H7 (cell line): ENCODE measurements around the gene MAN1A1. TPM values are rescaled to one million over a fixed set of nuclear protein-coding genes. Genes with fewer than 3 reads are reported as not detected.

Experiments
- DNase-seq: peaks from one replicate; pipeline ENCODE4 v3.0.0; 2012
- H3K27me3 ChIP-seq: 2 replicates; pipeline ENCODE4 v1.6.0; 2011; ENCODE audit warnings: mild to moderate bottlenecking, low read length; ENCODE audit not compliant: control insufficient read depth, insufficient read depth
- H3K36me3 ChIP-seq: replicated peaks from 2 replicates; pipeline ENCODE4 v1.5.1; 2011; ENCODE audit warnings: low read length; ENCODE audit not compliant: control insufficient read depth, insufficient read depth
- H3K4me3 ChIP-seq: 2 replicates; pipeline ENCODE4 v1.5.1; 2011; ENCODE audit warnings: low read depth, mild to moderate bottlenecking, control low read depth, low read length, moderate library complexity; ENCODE audit not compliant: insufficient read depth
- total RNA-seq: library from RNA; depleted of rRNA; stranded (reverse); fragments of >200 nt; shearing (Covaris generic); gene quantifications from 2 replicates; pipeline ENCODE4 v1.2.3, GENCODE V29; 2014

The MAN1A1 gene
- total RNA-seq, 1 experiment from 2014 or later = 14.5 TPM

DNA sequence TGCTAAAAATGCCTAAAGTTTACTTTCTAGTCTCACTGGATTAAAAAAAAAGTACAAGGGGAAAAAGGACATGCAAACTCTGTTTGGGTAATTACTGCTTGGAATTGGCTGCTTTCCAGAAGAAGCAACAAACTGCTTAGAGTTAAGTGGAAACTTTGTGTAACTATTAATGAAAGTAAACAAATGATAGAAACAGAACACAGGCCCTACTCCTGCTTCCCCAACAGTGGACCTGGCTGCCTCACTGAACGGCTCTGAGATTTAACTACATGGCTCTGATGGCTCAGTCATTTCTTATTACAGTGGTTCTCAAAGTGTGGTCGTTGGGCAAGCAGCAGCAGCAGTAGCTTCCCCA, 108.5 kb downstream of the MAN1A1 start:
- Histone ChIP-seq H3K27me3 (no peaks in the 10 kb centered on the region), H3K4me3 (no peak overlapping the region), H3K36me3 (no peaks in the 10 kb centered on the region)
- no peak for DNase-seq

DNA sequence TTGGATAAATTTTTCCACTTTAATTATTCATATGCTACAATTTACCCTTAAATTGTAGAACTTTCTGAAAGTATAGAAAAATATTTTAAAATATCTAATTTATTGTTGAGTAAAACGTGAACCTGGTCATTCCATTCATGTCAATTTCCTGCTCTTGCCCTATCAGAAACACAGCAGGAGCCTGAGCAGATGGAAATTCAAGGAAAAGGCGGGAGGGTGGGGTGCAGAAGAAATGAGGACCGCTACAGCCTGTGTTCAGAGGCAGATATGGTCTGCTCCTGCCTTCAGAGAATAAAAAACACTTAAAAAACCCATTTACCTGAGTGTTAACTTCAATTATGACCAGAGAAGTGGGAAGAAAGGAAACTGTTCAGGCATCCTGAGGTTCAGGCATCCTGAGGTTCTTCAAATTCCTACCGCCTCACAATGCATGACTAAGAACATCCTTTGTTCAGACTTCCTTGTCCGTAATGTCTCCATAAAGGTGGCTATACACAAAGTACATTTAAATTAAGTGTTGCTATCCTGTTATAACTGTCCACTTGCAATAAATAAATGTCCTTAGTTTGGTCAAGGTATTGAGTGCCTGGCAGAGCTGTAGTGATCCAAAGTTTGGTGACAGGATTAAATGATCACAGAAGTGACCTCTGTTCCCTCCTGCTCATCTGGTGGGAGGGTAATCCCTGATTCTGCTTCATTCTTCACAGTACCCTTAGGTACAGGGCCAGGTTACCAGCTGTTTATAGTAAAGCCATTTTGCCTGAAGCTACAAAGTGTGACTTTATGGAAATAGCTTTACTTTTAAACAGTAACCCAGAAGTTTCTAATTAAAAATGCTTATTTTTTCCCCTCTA, 109.1 kb downstream of the MAN1A1 start:
- DNase-seq = peak; percentile 6
- no peaks in the 10 kb centered on the region for H3K27me3 ChIP-seq
- no peaks in the 10 kb centered on the region for H3K36me3 ChIP-seq
- H3K4me3 ChIP-seq = no peak overlapping the region

DNA sequence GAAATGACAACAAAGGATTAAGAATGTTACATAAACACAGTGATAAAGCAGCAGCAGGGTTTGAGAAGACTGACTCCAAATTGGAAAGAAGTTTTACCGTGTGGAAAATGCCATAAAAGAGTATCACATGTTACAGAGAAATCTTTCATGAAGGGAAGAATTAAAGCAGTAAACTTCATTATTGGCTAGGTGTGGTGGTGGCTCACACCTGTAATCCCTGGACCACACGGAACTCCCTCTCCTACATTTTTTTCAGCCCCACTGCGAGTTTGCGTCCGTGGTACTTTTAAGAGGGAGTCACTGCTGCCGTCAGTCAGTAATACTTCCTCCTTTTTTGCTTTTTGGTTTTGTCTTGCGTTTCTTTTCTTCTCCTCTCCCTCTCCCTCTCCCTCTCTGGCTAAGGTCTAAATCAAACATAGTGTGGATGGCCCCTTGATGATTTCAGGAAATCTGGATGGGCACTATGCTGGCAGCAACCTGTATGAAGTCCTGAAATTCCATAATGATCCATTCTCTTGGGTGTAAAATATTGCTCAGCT, 112.3 kb downstream of the MAN1A1 start:
- H3K27me3 ChIP-seq = no peaks in the 10 kb centered on the region
- no peak overlapping the region for H3K4me3 ChIP-seq
- no peaks in the 10 kb centered on the region for H3K36me3 ChIP-seq
- DNase-seq = no peak

DNA sequence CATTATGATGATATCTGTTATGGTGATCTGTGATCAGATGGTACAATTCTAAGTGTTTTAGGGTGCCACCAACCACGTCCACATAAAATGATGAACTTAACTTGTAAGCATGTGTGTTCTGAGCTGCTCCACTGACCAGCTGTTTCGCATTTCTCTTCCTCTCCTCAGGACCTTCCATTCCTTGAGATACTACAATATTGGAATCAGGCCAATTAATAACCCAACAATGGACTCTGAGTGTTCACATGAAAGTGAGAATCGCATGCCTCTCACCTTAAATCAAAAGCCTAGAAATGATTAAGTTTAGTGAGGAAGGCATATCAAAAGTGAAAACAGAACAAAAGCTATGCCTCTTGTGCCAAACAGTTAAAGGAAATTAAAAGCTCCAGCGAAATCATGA, 114.6 kb downstream of the MAN1A1 start:
- H3K27me3 ChIP-seq = no peaks in the 10 kb centered on the region
- no peaks in the 10 kb centered on the region for H3K36me3 ChIP-seq
- DNase-seq = no peak
- no peak overlapping the region for H3K4me3 ChIP-seq

DNA sequence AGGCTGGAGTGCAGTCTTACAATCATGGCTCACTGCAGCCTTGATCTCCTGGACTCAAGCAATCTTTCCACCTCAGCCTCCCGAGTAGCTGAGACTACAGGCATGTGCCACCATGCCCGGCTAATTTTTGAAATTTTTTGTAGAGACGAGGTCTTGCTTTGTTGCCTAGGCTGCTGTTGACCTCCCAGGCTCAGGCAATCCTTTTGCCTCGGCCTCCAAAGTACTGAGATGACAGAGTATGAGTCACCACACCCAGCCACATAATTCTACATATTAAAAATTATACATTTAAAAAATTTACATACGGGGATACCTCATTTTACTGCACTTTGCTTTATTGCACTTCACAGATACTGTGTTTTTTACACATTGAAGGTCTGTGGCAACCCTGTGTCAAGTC, 115.1 kb downstream of the MAN1A1 start:
- Histone ChIP-seq H3K27me3 (no peaks in the 10 kb centered on the region), H3K36me3 (no peaks in the 10 kb centered on the region), H3K4me3 (no peak overlapping the region)
- no peak for DNase-seq

DNA sequence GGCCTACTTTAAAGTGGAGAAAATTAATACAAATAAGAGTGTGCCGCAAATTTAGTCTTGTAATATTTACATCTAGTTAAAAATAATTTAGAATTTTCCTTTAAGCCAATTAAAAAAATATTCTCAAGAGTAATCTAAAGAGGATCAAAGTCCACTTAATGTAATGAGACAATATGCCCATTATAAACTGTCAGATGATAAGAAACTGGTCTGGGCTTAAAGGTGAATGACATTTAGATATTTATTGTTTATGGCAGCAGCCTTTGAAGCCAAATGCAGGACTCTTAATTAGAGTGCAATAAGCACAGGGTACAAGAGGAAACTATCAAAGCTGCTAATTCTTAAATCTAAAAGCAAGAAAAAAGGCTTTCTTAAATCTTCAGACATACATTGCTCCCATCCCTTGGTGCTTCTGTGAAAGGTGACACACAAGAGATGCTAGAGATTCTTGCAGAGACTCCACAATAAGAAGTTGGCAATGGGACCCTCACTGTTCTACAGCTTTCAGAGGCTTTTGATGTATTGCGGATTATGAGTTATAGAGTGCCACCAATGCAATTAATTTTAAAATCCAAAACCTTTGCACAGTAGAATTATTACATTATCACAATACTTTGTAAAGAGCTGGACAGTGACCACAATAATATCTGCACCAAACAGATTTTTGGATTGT, 116.1 kb downstream of the MAN1A1 start:
- H3K27me3 ChIP-seq = no peaks in the 10 kb centered on the region

DNA sequence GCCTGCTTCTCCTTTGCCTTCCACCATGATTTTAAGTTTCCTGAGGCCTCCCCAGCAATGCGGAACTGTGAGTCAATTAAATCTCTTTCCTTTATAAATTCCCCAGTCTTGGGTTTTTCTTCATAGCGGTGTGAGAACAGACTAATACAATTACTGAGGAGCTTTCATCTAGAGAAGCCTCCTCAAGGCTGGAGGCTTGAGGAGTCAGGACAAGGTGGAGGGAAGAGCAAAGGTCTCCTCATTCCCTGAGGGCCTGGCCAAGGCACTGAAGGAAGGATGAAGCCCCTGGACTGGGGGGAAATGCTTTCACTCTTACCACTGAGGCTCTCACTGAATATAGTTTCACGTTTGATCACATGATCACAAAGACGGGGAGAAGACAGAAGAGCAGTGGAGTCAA, 118.2 kb downstream of the MAN1A1 start:
- no peak for DNase-seq
- Histone ChIP-seq H3K27me3 (no peaks in the 10 kb centered on the region), H3K36me3 (no peaks in the 10 kb centered on the region), H3K4me3 (no peak overlapping the region)

More for the DNA sequence above, 116.1 kb downstream of the MAN1A1 start:
- DNase-seq = no peak
- Histone ChIP-seq H3K4me3 (no peak overlapping the region), H3K36me3 (no peaks in the 10 kb centered on the region)

DNA sequence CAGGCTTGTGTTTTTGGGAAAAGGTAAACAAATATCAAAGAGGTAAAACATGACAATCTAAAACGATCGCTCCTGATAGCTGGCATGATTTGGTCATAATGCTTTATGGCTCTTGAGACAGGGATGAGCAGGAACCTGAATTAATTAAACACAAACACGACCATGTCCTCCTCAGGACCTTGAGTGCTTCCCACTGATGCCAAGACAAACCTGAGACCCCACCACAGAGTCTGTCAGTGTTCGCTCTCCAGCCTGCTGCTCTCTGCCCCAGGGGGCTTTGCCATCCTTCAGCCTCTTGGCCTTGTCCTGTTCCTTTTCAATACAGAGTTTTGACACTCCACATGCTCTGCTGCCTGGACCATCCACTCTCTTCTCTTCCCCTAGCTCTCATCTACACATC, 119.4 kb downstream of the MAN1A1 start:
- no peak for DNase-seq

DNA sequence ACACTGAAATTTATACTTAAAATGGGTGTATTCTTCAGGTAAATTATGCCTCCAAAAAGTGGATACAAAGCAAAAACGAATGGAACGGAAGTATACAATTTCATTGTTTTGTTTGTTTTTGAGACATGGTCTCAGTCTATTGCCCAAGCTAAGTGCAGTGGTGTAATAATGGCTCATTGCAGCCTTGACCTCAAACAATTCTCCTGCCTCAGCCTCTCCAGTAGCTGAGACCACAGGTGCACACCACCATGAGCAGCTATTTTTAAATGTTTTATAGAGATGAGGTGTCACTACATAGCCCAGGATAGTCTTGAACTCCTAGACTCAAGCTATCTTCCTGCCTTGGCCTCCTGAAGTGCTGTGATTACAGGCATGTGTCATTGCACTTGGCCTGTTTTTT, 122.2 kb downstream of the MAN1A1 start:
- H3K36me3 ChIP-seq = no peaks in the 10 kb centered on the region
- no peak for DNase-seq
- no peak overlapping the region for H3K4me3 ChIP-seq
- H3K27me3 ChIP-seq = no peaks in the 10 kb centered on the region

More for the DNA sequence above, 119.4 kb downstream of the MAN1A1 start:
- H3K27me3 ChIP-seq = no peaks in the 10 kb centered on the region
- H3K36me3 ChIP-seq = no peaks in the 10 kb centered on the region
- no peak overlapping the region for H3K4me3 ChIP-seq

DNA sequence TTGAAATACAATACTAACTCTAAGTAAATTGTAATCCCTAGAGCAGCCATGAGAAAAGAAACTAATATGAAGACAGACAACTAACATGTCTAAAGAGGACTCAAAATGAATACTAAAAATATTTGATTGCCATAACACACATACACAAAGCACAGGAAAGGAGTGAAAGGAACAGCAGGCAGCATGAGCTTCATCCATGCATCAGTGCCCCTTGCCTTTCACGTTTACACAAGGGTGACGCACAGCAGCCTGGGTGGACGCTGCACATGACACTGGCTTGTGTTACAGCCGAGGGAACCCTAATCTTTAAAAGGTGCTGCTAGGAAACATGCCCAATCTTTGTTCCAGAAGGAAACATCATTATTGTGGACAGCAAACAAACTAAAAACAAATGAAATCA, 123.5 kb downstream of the MAN1A1 start:
- Histone ChIP-seq H3K36me3 (no peaks in the 10 kb centered on the region), H3K27me3 (no peaks in the 10 kb centered on the region), H3K4me3 (no peak overlapping the region)
- no peak for DNase-seq

DNA sequence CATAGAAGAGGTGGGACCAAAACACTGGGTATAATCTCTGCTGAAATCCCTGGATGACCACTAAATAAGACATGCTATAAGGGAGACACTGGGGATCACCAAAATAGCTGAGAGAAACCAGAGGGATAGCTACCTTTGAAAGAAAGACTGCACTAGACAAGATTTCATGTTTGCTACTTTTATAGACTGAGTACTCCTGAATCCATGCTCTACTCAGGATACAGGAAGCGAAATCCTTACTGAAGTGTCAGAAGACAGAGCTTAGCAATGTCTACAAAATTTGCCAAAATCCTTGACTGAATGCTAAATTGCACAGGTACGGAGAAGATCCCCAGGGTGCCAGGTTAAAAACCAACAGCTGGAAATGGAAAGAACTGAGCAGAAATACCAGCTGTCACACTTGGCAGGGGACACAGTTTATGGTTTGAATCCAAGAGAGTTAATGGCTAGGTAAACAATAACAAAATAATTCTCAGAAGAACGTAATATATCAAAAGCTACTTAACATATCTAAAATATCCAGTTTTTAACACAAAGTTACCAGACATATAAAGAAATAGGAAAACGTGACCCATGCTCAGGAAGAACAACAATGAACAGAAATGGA, 125.4 kb downstream of the MAN1A1 start:
- H3K4me3 ChIP-seq = no peak overlapping the region
- H3K36me3 ChIP-seq = no peaks in the 10 kb centered on the region
- H3K27me3 ChIP-seq = no peaks in the 10 kb centered on the region
- DNase-seq = no peak

DNA sequence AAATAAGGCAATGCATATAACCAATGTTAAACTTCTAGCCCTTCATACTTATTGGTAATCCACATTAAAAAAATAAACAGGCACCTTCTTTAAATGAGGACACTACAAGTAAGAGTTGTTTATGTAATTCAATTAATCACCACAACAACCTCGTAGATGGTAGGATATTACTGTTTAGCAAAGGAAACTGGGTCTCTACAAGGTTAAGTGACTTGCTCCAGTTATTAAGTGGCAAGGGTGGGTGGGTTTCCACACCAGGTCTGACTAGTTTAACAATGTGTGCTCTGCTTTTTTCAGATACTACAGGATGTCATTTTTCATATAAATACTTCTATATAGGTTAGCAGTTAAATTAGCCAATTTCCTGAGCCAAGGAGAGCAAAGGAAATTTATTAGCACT, 129.1 kb downstream of the MAN1A1 start:
- Histone ChIP-seq H3K4me3 (no peak overlapping the region), H3K36me3 (no peaks in the 10 kb centered on the region), H3K27me3 (no peaks in the 10 kb centered on the region)
- no peak for DNase-seq

DNA sequence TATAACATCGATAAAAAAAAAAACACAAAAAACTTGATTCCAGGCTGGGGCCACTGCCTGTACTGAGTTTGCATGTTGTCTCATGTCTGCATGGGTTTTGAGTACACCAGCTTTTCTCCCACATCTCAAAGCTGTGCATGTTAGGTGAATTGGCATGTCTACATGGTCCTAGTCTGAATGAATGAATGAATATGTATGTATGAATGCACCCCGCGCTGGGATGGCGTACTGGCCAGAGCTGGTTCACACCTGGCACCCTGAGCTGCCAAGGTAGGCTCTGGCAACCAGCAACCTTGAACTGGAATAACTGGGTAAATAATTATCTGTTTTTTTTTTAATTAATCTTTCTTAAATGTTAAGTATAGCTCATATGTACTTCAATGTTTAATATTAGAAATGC, 131.0 kb downstream of the MAN1A1 start:
- H3K4me3 ChIP-seq = no peak overlapping the region
- no peaks in the 10 kb centered on the region for H3K27me3 ChIP-seq
- H3K36me3 ChIP-seq = no peaks in the 10 kb centered on the region
- DNase-seq = no peak

DNA sequence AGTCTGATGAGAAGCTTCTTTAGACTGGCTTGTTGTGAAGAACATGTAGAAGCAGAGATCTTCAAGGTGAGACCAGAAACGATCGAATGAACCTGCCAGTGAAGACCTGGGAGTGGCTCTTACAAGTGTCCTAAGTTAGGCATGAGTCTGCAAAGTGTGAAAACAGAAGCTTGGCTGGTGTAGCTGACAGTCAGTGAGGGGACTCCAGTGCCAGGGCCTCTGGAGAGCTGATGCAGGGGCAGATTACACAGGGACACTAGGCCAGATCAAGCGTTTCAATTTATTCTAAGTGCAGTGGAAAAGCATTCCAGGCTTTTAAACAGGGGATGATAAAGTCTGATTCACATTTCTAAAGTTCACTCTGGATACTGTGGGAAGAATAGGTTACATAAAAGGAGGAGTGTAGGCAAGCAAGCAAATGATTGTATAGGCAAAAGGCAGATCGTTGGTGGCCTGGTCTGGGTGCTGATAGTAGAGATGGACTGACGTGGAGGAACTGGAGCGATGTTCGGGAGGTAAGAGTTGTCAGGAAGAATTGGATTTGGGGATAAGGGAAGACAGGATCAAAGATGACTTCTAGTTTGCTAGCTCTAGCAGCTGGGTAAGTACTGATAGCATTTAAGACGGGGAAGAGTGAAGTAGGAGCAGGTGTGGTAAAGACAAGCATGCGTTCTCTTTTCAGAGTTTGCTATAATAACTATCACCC, 133.5 kb downstream of the MAN1A1 start:
- no peak for DNase-seq
- Histone ChIP-seq H3K36me3 (no peaks in the 10 kb centered on the region), H3K4me3 (no peak overlapping the region), H3K27me3 (no peaks in the 10 kb centered on the region)
